ENCODE data around the gene ELMO1. TPM values are rescaled to one million over a fixed set of nuclear protein-coding genes. Genes with fewer than 3 reads are reported as not detected.

The ELMO1 gene
- total and polyA plus RNA-seq, 4 donors = 10.1 to 183 (median 34.4) TPM

- Histone ChIP-seq H3K4me3 (no peak overlapping the region), H3K27ac (ENCODE audit: low read depth in 1 of 2, low read length in 1 of 2) (no peak overlapping the region), H3K27me3 (ENCODE audit: control insufficient read depth in 3 of 3, insufficient read depth in 3 of 3, low read length in 2 of 3) (no peaks in the 10 kb centered on the region), H3K9me3 (ENCODE audit: control insufficient read depth in 4 of 4, insufficient read depth in 3 of 4, low read length in 3 of 4) (no peaks in the 10 kb centered on the region), H3K36me3 (ENCODE audit: control insufficient read depth in 4 of 4, insufficient read depth in 4 of 4, low read length in 4 of 4) (no peaks in the 10 kb centered on the region), H3K9ac (ENCODE audit: insufficient read depth in 1 of 2, low read length in 2 of 2) (no peak overlapping the region), H3K4me1 (ENCODE audit: control insufficient read depth in 5 of 5, insufficient read depth in 5 of 5, low read length in 5 of 5) (peaks cover 0 to 2% (median 0%) of the 10 kb centered on the region in 5 donors)
- no peak for ATAC-seq (ENCODE audit: insufficient read depth, low FRiP score)
- WGBS, 2 donors = 87 to 89% methylated on average over 6 of the region's 6 CpGs
- no peak for TF ChIP-seq CTCF (IDR thresholded peaks at IDR 0.05; ENCODE audit: control extremely low read depth, extremely low read depth)
- no peak for DNase-seq
Measured at GRCh38 chr7:37118004-37118403, 330.7 kb downstream of the ELMO1 start.

- no peak for DNase-seq
- ATAC-seq (ENCODE audit: insufficient read depth, low FRiP score) = no peak
- 78 to 93% methylated on average over 4 of the region's 4 CpGs for WGBS, 2 donors
- Histone ChIP-seq H3K36me3 (ENCODE audit: control insufficient read depth in 4 of 4, insufficient read depth in 4 of 4, low read length in 4 of 4) (no peaks in the 10 kb centered on the region), H3K27ac (ENCODE audit: low read depth in 1 of 2, low read length in 1 of 2) (no peak overlapping the region), H3K4me3 (no peak overlapping the region), H3K27me3 (ENCODE audit: control insufficient read depth in 3 of 3, insufficient read depth in 3 of 3, low read length in 2 of 3) (no peaks in the 10 kb centered on the region), H3K9me3 (ENCODE audit: control insufficient read depth in 4 of 4, insufficient read depth in 3 of 4, low read length in 3 of 4) (no peaks in the 10 kb centered on the region), H3K4me1 (ENCODE audit: control insufficient read depth in 5 of 5, insufficient read depth in 5 of 5, low read length in 5 of 5) (peaks cover 0 to 4% (median 0%) of the 10 kb centered on the region in 5 donors), H3K9ac (ENCODE audit: insufficient read depth in 1 of 2, low read length in 2 of 2) (no peak overlapping the region)
- no peak for TF ChIP-seq CTCF (IDR thresholded peaks at IDR 0.05; ENCODE audit: control extremely low read depth, extremely low read depth)
Measured at GRCh38 chr7:37117292-37117691, 331.4 kb downstream of the ELMO1 start.

- Histone ChIP-seq H3K4me1 (ENCODE audit: control insufficient read depth in 5 of 5, insufficient read depth in 5 of 5, low read length in 5 of 5) (peaks cover 0 to 4% (median 0%) of the 10 kb centered on the region in 5 donors), H3K36me3 (ENCODE audit: control insufficient read depth in 4 of 4, insufficient read depth in 4 of 4, low read length in 4 of 4) (no peaks in the 10 kb centered on the region), H3K9me3 (ENCODE audit: control insufficient read depth in 4 of 4, insufficient read depth in 3 of 4, low read length in 3 of 4) (no peaks in the 10 kb centered on the region), H3K27me3 (ENCODE audit: control insufficient read depth in 3 of 3, insufficient read depth in 3 of 3, low read length in 2 of 3) (no peaks in the 10 kb centered on the region), H3K27ac (ENCODE audit: low read depth in 1 of 2, low read length in 1 of 2) (no peak overlapping the region), H3K4me3 (no peak overlapping the region), H3K9ac (ENCODE audit: insufficient read depth in 1 of 2, low read length in 2 of 2) (no peak overlapping the region)
- WGBS, 2 donors = 96 to 100% methylated on average over 1 of the region's 1 CpG
- DNase-seq = no peak
- ATAC-seq (ENCODE audit: insufficient read depth, low FRiP score) = no peak
- no peak for TF ChIP-seq CTCF (IDR thresholded peaks at IDR 0.05; ENCODE audit: control extremely low read depth, extremely low read depth)
Measured at GRCh38 chr7:37116093-37116701, 332.5 kb downstream of the ELMO1 start.

Measured in lung (tissue), 12 donors.